ENCODE measurements around the gene TRIM31.
"Not testable (repeated sequence)": the region's sequence is repeated elsewhere in the genome, so short reads cannot be mapped to it uniquely, and the experiment has no call there.

The TRIM31 gene

GRCh38 chr6:30144811-30145210 is 31.9 kb upstream of the TRIM31 start:
- Histone ChIP-seq H3K9me2 (replicated peaks; ENCODE audit: insufficient read depth, low read length) (no peaks in the 10 kb centered on the region), H3K4me2 (ENCODE audit: low read depth, low read length) (no peak overlapping the region), H2AFZ (ENCODE audit: low read length) (no peak overlapping the region), H3K4me3 (ENCODE audit: low read length) (no peak overlapping the region), H4K20me1 (ENCODE audit: insufficient read depth, low read length) (no peaks in the 10 kb centered on the region), H3K79me2 (ENCODE audit: low read length) (no peaks in the 10 kb centered on the region), H3K27ac (ENCODE audit: low read length) (no peak overlapping the region), H3F3A (ENCODE audit: insufficient read depth, low read length) (no peaks in the 10 kb centered on the region), H3K27me3 (replicated peaks; ENCODE audit: insufficient read depth, low read length) (peaks cover 11% of the 10 kb centered on the region; the same call in 1 of the 2 replicates), H3K9ac (ENCODE audit: low read length) (no peak overlapping the region), H3K4me1 (ENCODE audit: low read length) (no peaks in the 10 kb centered on the region), H3K36me3 (replicated peaks; ENCODE audit: insufficient read depth, low read length) (no peaks in the 10 kb centered on the region), H3K9me3 (replicated peaks; ENCODE audit: insufficient read depth, low read length) (no peaks in the 10 kb centered on the region)
- no peak for DNase-seq
- TF ChIP-seq CTCF (IDR thresholded peaks at IDR 0.05; ENCODE audit: low read length) (no peak), EZH2 (optimal IDR thresholded peaks at IDR 0.05; ENCODE audit: low read depth, low read length) (no peak), EZH2phosphoT487 (IDR thresholded peaks at IDR 0.05; ENCODE audit: low read length) (no peak)

GRCh38 chr6:30143780-30144179 is 30.9 kb upstream of the TRIM31 start:
- no peaks in the 10 kb centered on the region for H3K36me3 ChIP-seq (replicated peaks; ENCODE audit: insufficient read depth, low read length)
- no peaks in the 10 kb centered on the region for H3K9me2 ChIP-seq (replicated peaks; ENCODE audit: insufficient read depth, low read length)
- peaks cover 14% of the 10 kb centered on the region; the same call in 1 of the 2 replicates for H3K27me3 ChIP-seq (replicated peaks; ENCODE audit: insufficient read depth, low read length)
- no peaks in the 10 kb centered on the region for H4K20me1 ChIP-seq (ENCODE audit: insufficient read depth, low read length)
- no peak for TF ChIP-seq CTCF (IDR thresholded peaks at IDR 0.05; ENCODE audit: low read length)
- no peak for TF ChIP-seq EZH2phosphoT487 (IDR thresholded peaks at IDR 0.05; ENCODE audit: low read length)
- TF ChIP-seq EZH2 (optimal IDR thresholded peaks at IDR 0.05; ENCODE audit: low read depth, low read length), result no peak
- H3K27ac ChIP-seq (ENCODE audit: low read length), result no peak overlapping the region
- H2AFZ ChIP-seq (ENCODE audit: low read length), result no peak overlapping the region
- H3K4me3 ChIP-seq (ENCODE audit: low read length), result no peak overlapping the region
- H3K79me2 ChIP-seq (ENCODE audit: low read length), result no peaks in the 10 kb centered on the region
- no peaks in the 10 kb centered on the region for H3F3A ChIP-seq (ENCODE audit: insufficient read depth, low read length)
- H3K4me2 ChIP-seq (ENCODE audit: low read depth, low read length), result no peak overlapping the region
- no peaks in the 10 kb centered on the region for H3K9me3 ChIP-seq (replicated peaks; ENCODE audit: insufficient read depth, low read length)
- no peak overlapping the region for H3K9ac ChIP-seq (ENCODE audit: low read length)
- no peak for DNase-seq
- H3K4me1 ChIP-seq (ENCODE audit: low read length), result no peaks in the 10 kb centered on the region

- H3K27ac ChIP-seq (ENCODE audit: low read length), result no peak overlapping the region
- H3K27me3 ChIP-seq (replicated peaks; ENCODE audit: insufficient read depth, low read length), result peaks cover 24% of the 10 kb centered on the region
- no peaks in the 10 kb centered on the region for H3K4me1 ChIP-seq (ENCODE audit: low read length)
- H3K4me3 ChIP-seq (ENCODE audit: low read length), result no peak overlapping the region
- H4K20me1 ChIP-seq (ENCODE audit: insufficient read depth, low read length), result no peaks in the 10 kb centered on the region
- no peaks in the 10 kb centered on the region for H3K9me2 ChIP-seq (replicated peaks; ENCODE audit: insufficient read depth, low read length)
- H3K9ac ChIP-seq (ENCODE audit: low read length), result no peak overlapping the region
- no peak overlapping the region for H3K4me2 ChIP-seq (ENCODE audit: low read depth, low read length)
- no peak for DNase-seq
- H3F3A ChIP-seq (ENCODE audit: insufficient read depth, low read length), result no peaks in the 10 kb centered on the region
- TF ChIP-seq CTCF (IDR thresholded peaks at IDR 0.05; ENCODE audit: low read length) (no peak), EZH2phosphoT487 (IDR thresholded peaks at IDR 0.05; ENCODE audit: low read length) (no peak), EZH2 (optimal IDR thresholded peaks at IDR 0.05; ENCODE audit: low read depth, low read length) (no peak)
- H3K79me2 ChIP-seq (ENCODE audit: low read length), result no peaks in the 10 kb centered on the region
- no peaks in the 10 kb centered on the region for H3K9me3 ChIP-seq (replicated peaks; ENCODE audit: insufficient read depth, low read length)
- no peaks in the 10 kb centered on the region for H3K36me3 ChIP-seq (replicated peaks; ENCODE audit: insufficient read depth, low read length)
- H2AFZ ChIP-seq (ENCODE audit: low read length), result no peak overlapping the region
Measured at GRCh38 chr6:30142665-30143064, 29.8 kb upstream of the TRIM31 start.

- H3K9me3 ChIP-seq (replicated peaks; ENCODE audit: insufficient read depth, low read length); H3F3A ChIP-seq (ENCODE audit: insufficient read depth, low read length); H3K4me2 ChIP-seq (ENCODE audit: low read depth, low read length); H3K79me2 ChIP-seq (ENCODE audit: low read length); H2AFZ ChIP-seq (ENCODE audit: low read length); H3K27ac ChIP-seq (ENCODE audit: low read length); H3K9ac ChIP-seq (ENCODE audit: low read length); H3K4me3 ChIP-seq (ENCODE audit: low read length); DNase-seq; H3K36me3 ChIP-seq (replicated peaks; ENCODE audit: insufficient read depth, low read length); H3K9me2 ChIP-seq (replicated peaks; ENCODE audit: insufficient read depth, low read length); H4K20me1 ChIP-seq (ENCODE audit: insufficient read depth, low read length): not testable (repeated sequence)
- Histone ChIP-seq H3K27me3 (replicated peaks; ENCODE audit: insufficient read depth, low read length) (peaks cover 29% of the 10 kb centered on the region), H3K4me1 (ENCODE audit: low read length) (peaks cover 19% of the 10 kb centered on the region)
Measured at GRCh38 chr6:30140240-30140639, 27.4 kb upstream of the TRIM31 start.
